Mesenchymal stem cell (in vitro differentiated cells and primary cell): ENCODE data around the gene ZBTB16.

Experiments used
- DNase-seq: peaks from one replicate; pipeline ENCODE4 v3.0.0-alpha.2; 2013
- H2AFZ ChIP-seq: one replicate; pipeline ENCODE4 v1.6.1; 2013; ENCODE audit warnings: low read depth, mild to moderate bottlenecking, control low read depth, inconsistent platforms, low read length, moderate library complexity
- H2AK5ac ChIP-seq: 2 replicates; pipeline ENCODE4 v1.6.1; 2013; ENCODE audit warnings: low read length, moderate library complexity, mild to moderate bottlenecking, inconsistent platforms; ENCODE audit not compliant: severe bottlenecking
- H2BK120ac ChIP-seq: one replicate; pipeline ENCODE4 v1.6.1; 2013; ENCODE audit warnings: low read depth, mild to moderate bottlenecking, inconsistent platforms, low read length, moderate library complexity
- H2BK12ac ChIP-seq, 2 experiments: one replicate each; pipeline ENCODE4 v1.6.1; 2013; ENCODE audit warnings: inconsistent platforms in 2 of 2, low read length in 2 of 2, mild to moderate bottlenecking in 2 of 2, moderate library complexity in 2 of 2, control low read depth in 1 of 2
- H2BK15ac ChIP-seq: one replicate; pipeline ENCODE4 v1.6.1; 2013; ENCODE audit warnings: mild to moderate bottlenecking, low read depth, inconsistent platforms; ENCODE audit not compliant: poor library complexity, severe bottlenecking
- H2BK5ac ChIP-seq: 2 replicates; pipeline ENCODE4 v1.6.1; 2013; ENCODE audit warnings: low read depth, mild to moderate bottlenecking, low read length, control low read depth, inconsistent platforms; ENCODE audit not compliant: poor library complexity, severe bottlenecking
- H3K14ac ChIP-seq, 2 experiments: one replicate each; pipeline ENCODE4 v1.6.1; 2013; ENCODE audit warnings: inconsistent platforms in 2 of 2, low read length in 2 of 2, control low read depth in 1 of 2, mild to moderate bottlenecking in 1 of 2, moderate library complexity in 1 of 2
- H3K18ac ChIP-seq, 2 experiments: one replicate each; pipeline ENCODE4 v1.6.1; 2013; ENCODE audit warnings: inconsistent platforms in 2 of 2, low read length in 2 of 2, control low read depth in 1 of 2, low read depth in 1 of 2, mild to moderate bottlenecking in 1 of 2
- H3K23ac ChIP-seq, 2 experiments: one replicate each; pipeline ENCODE4 v1.6.1; 2013; ENCODE audit warnings: inconsistent platforms in 2 of 2, low read length in 2 of 2, mild to moderate bottlenecking in 2 of 2, moderate library complexity in 2 of 2, control low read depth in 1 of 2
- H3K27ac ChIP-seq: 2 replicates; pipeline ENCODE4 v1.5.1; 2013; ENCODE audit warnings: mild to moderate bottlenecking, moderate library complexity, low read length, control low read depth, inconsistent platforms; ENCODE audit not compliant: poor library complexity, severe bottlenecking
- H3K27me3 ChIP-seq, 2 experiments: 2 replicates each; pipeline versions ENCODE4 v1.6.1 to v1.7.0; 2013; ENCODE audit warnings: low read length in 2 of 2, mild to moderate bottlenecking in 2 of 2, moderate library complexity in 2 of 2, control low read depth in 1 of 2, inconsistent platforms in 1 of 2; ENCODE audit not compliant: control insufficient read depth in 1 of 2, insufficient read depth in 1 of 2
- H3K36me3 ChIP-seq, 2 experiments: 2 replicates each; pipeline versions ENCODE4 v1.6.1 to v1.7.0; 2013; ENCODE audit warnings: low read length in 2 of 2, control low read depth in 1 of 2, inconsistent platforms in 1 of 2, low read depth in 1 of 2, mild to moderate bottlenecking in 1 of 2; ENCODE audit not compliant: insufficient read depth in 2 of 2, control insufficient read depth in 1 of 2
- H3K4ac ChIP-seq, 2 experiments: one replicate each; pipeline ENCODE4 v1.6.1; 2013; ENCODE audit warnings: inconsistent platforms in 2 of 2, low read length in 2 of 2, mild to moderate bottlenecking in 2 of 2, moderate library complexity in 2 of 2, control low read depth in 1 of 2, low read depth in 1 of 2
- H3K4me1 ChIP-seq: 2 replicates; pipeline ENCODE4 v1.6.1; 2013; ENCODE audit warnings: low read depth, low read length, control low read depth; ENCODE audit not compliant: control insufficient read depth, insufficient read depth
- H3K4me2 ChIP-seq: 2 replicates; pipeline ENCODE4 v1.6.1; 2013; ENCODE audit warnings: low read length, mild to moderate bottlenecking, inconsistent platforms; ENCODE audit not compliant: poor library complexity, severe bottlenecking
- H3K4me3 ChIP-seq, 2 experiments: 2 replicates each; pipeline versions ENCODE4 v1.5.1 to v1.7.0; 2013; ENCODE audit warnings: low read length in 2 of 2, mild to moderate bottlenecking in 2 of 2, control low read depth in 1 of 2, low read depth in 1 of 2; ENCODE audit not compliant: insufficient read depth in 1 of 2
- H3K79me1 ChIP-seq: replicated peaks from 2 replicates; pipeline ENCODE4 v1.6.1; 2013; ENCODE audit warnings: mild to moderate bottlenecking, control low read depth, low read length, inconsistent platforms; ENCODE audit not compliant: poor library complexity, severe bottlenecking
- H3K9ac ChIP-seq: 2 replicates; pipeline ENCODE4 v1.7.0; 2013; ENCODE audit warnings: mild to moderate bottlenecking, low read length, moderate library complexity
- H3K9me3 ChIP-seq: 2 replicates; pipeline ENCODE4 v1.7.0; 2013; ENCODE audit warnings: mild to moderate bottlenecking, low read length; ENCODE audit not compliant: control insufficient read depth
- H4K8ac ChIP-seq: one replicate; pipeline ENCODE4 v1.6.1; 2013; ENCODE audit warnings: inconsistent platforms, mild to moderate bottlenecking, low read length, moderate library complexity
- H4K91ac ChIP-seq: one replicate; pipeline ENCODE4 v1.6.1; 2013; ENCODE audit warnings: mild to moderate bottlenecking, low read length, inconsistent platforms
- WGBS: methylation state at CpG from one replicate; pipeline ENCODE4 v1.1.7; 2013; ENCODE audit warnings: mixed read lengths; 5-methylcytosine and 5-hydroxymethylcytosine counted together

Gene ZBTB16

DNA sequence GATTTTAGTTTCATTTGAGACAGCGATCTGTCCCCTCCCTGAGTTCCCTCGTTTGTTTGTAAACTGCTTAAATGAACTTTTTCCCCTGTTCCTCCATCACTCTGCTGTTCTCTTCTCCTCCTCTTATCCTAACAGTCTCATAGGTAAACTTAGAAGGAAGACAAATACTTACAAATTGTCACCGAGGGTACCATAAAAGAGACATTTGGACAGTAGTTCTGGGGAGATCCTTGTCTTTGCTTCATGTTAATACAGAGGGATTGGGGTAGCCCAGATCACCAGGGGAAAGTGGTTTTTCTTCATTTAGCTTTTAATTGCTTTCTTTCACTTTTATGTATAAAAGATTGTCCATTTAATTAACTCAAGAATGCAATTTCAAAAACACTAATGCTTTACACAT, 46.1 kb downstream of the ZBTB16 start:
- no peak overlapping the region for H3K23ac ChIP-seq
- no peak overlapping the region for H3K14ac ChIP-seq
- no peak overlapping the region for H4K91ac ChIP-seq
- no peak overlapping the region for H2BK15ac ChIP-seq
- no peak overlapping the region for H4K8ac ChIP-seq
- H3K27ac ChIP-seq, result no peak overlapping the region
- no peak overlapping the region for H2BK5ac ChIP-seq
- no peak overlapping the region for H2BK12ac ChIP-seq
- H3K27me3 ChIP-seq, result peaks cover 27 to 44% of the 10 kb centered on the region in 2 experiments
- no peak overlapping the region for H3K4ac ChIP-seq
- no peak for DNase-seq
- no peak overlapping the region for H2AK5ac ChIP-seq
- no peak overlapping the region for H3K9ac ChIP-seq
- no peaks in the 10 kb centered on the region for H3K79me1 ChIP-seq
- H2AFZ ChIP-seq, result no peak overlapping the region
- no peak overlapping the region for H3K4me2 ChIP-seq
- no peaks in the 10 kb centered on the region for H3K36me3 ChIP-seq
- no peak overlapping the region for H2BK120ac ChIP-seq
- WGBS, result 100% methylated on average over 1 of the region's 3 CpGs
- H3K4me3 ChIP-seq, result no peak overlapping the region
- H3K4me1 ChIP-seq, result no peaks in the 10 kb centered on the region
- H3K18ac ChIP-seq, result no peak overlapping the region
- H3K9me3 ChIP-seq, result no peaks in the 10 kb centered on the region

DNA sequence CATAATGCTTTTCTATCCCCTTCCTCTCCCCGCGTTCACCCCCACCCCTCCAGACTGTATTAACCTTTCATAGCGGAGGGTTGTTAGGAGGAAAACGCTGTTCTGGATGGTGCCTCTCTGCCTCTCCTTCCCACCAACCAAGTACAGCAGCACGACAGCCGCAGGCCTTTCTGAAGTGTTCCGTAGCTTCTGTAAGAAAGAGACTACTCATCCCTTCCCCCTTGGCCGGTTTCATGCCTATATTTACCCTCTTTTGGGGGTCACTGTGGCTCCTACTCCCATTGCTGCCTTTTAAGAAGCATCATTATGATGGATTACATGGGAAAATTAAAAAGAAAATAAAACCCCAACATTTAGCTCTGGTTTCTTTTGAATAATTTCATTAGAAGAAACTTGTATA, 46.5 kb downstream of the ZBTB16 start:
- no peak overlapping the region for H2BK15ac ChIP-seq
- no peaks in the 10 kb centered on the region for H3K36me3 ChIP-seq
- no peak overlapping the region for H2BK12ac ChIP-seq
- H3K23ac ChIP-seq, result no peak overlapping the region
- 72% methylated on average over 6 of the region's 8 CpGs for WGBS
- H3K14ac ChIP-seq, result no peak overlapping the region
- H3K4me1 ChIP-seq, result no peaks in the 10 kb centered on the region
- H2BK5ac ChIP-seq, result no peak overlapping the region
- H4K8ac ChIP-seq, result peak overlapping the region; percentile 7
- no peak overlapping the region for H3K18ac ChIP-seq
- H3K9me3 ChIP-seq, result no peaks in the 10 kb centered on the region
- peak overlapping the region; percentile 34 for H4K91ac ChIP-seq
- no peak for DNase-seq
- H2AFZ ChIP-seq, result no peak overlapping the region
- no peak overlapping the region for H2BK120ac ChIP-seq
- H3K4me3 ChIP-seq, result no peak overlapping the region
- H3K27ac ChIP-seq, result no peak overlapping the region
- no peak overlapping the region for H3K4me2 ChIP-seq
- no peak overlapping the region for H3K9ac ChIP-seq
- H3K27me3 ChIP-seq, result peaks cover 26 to 48% of the 10 kb centered on the region in 2 experiments
- no peaks in the 10 kb centered on the region for H3K79me1 ChIP-seq
- no peak overlapping the region for H3K4ac ChIP-seq
- no peak overlapping the region for H2AK5ac ChIP-seq

DNA sequence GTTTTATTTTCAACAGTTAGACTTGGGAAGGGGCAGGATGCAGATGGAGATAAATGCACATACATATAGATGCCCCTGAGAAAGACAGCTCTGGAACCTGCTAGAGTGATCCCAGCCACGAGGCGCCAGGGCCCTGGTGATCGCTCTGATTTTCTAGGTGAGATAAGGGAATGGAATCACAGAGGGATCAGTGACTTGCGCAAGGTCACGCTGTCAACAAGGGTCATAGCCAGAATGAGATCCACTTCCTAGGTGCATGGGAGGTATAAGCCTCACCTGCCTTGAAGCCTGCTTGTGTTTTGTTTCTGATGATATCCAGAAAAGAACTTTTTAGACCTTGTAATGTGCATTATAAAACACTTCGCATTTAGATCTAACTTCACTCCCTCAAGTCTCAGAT, 47.5 kb downstream of the ZBTB16 start:
- no peak overlapping the region for H3K18ac ChIP-seq
- H3K36me3 ChIP-seq, result no peaks in the 10 kb centered on the region
- no peak overlapping the region for H3K4ac ChIP-seq
- peak overlapping the region in 1 of 2 experiments; percentile 21 for H2BK12ac ChIP-seq
- H3K23ac ChIP-seq, result no peak overlapping the region
- H3K4me1 ChIP-seq, result no peaks in the 10 kb centered on the region
- no peak overlapping the region for H2BK5ac ChIP-seq
- H3K27me3 ChIP-seq, result peaks cover 30 to 57% of the 10 kb centered on the region in 2 experiments
- WGBS, result 91% methylated on average over 6 of the region's 6 CpGs
- no peak overlapping the region for H3K4me3 ChIP-seq
- H3K27ac ChIP-seq, result no peak overlapping the region
- no peak overlapping the region for H2AFZ ChIP-seq
- H3K4me2 ChIP-seq, result no peak overlapping the region
- H4K91ac ChIP-seq, result no peak overlapping the region
- no peaks in the 10 kb centered on the region for H3K9me3 ChIP-seq
- no peak overlapping the region for H4K8ac ChIP-seq
- no peak overlapping the region for H2AK5ac ChIP-seq
- no peak overlapping the region for H3K9ac ChIP-seq
- H3K14ac ChIP-seq, result no peak overlapping the region
- no peak for DNase-seq
- H2BK120ac ChIP-seq, result no peak overlapping the region
- no peak overlapping the region for H2BK15ac ChIP-seq
- no peaks in the 10 kb centered on the region for H3K79me1 ChIP-seq

DNA sequence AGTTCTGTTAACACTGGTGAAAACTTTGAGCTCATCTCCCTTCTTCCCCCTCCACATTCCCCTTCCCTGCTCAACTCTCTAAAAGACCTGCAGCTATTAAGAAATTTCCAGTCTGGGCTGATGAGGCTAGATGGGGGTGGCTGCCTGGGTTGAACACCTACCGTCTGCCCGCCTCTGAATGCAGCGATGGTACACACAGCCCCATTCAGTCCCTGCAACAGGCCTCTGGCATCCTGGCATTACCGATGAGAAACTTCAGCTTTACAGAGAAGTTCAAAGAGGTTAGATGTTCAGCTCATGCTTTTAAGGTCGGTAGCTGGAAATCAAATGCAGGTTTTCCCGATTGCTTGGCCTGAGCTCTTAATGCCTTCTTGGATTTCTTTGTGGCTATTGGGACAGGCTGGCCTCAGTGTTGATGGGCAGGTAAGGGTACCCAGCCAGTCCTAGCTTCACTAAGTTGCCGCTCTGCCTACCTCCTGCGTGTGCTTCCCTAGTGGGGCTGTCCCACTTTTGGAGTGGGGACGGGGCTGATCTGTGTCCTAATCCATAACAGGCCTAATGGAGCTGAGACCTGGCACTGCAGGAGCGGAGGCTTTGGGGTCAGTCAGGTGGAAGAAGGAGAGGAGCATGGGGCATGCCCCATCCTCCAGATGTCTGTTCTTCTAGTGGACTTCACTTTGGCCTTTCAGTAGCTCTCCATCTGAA, 49.1 kb downstream of the ZBTB16 start:
- Histone ChIP-seq H3K23ac (no peak overlapping the region), H3K9me3 (no peaks in the 10 kb centered on the region), H3K4me3 (no peak overlapping the region), H3K79me1 (no peaks in the 10 kb centered on the region), H2AFZ (no peak overlapping the region), H3K4ac (peak overlapping the region in 1 of 2 experiments; percentile 68), H2BK5ac (no peak overlapping the region), H3K14ac (peak overlapping the region in 1 of 2 experiments; percentile 42), H2BK15ac (peak overlapping the region; percentile 54), H2BK12ac (peak overlapping the region; percentile 9 to 88), H3K18ac (peak overlapping the region; percentile 10 to 80), H3K9ac (no peak overlapping the region), H2AK5ac (no peak overlapping the region), H3K27me3 (peaks cover 30 to 65% of the 10 kb centered on the region in 2 experiments), H3K4me1 (no peaks in the 10 kb centered on the region), H3K4me2 (no peak overlapping the region), H3K36me3 (no peaks in the 10 kb centered on the region), H3K27ac (no peak overlapping the region), H4K91ac (no peak overlapping the region), H2BK120ac (no peak overlapping the region), H4K8ac (no peak overlapping the region)
- no peak for DNase-seq
- 98% methylated on average over 10 of the region's 10 CpGs for WGBS
